Inflammatory macrophage (primary cell): Measurements from ENCODE around the gene C10orf95.
"Not testable (repeated sequence)": the region's sequence is repeated elsewhere in the genome, so short reads cannot be mapped to it uniquely, and the experiment has no call there.

Experiments
- DNase-seq, 2 donors: peaks; one replicate each; pipeline ENCODE4 v3.0.0-alpha.2; 2020 to 2022

Gene C10orf95

GRCh38 chr10:102463983-102464382, 12.6 kb upstream of the C10orf95 start:
- no peak for DNase-seq

- no peak for DNase-seq
Observed at GRCh38 chr10:102462512-102463054, 11.2 kb upstream of the C10orf95 start.

DNA sequence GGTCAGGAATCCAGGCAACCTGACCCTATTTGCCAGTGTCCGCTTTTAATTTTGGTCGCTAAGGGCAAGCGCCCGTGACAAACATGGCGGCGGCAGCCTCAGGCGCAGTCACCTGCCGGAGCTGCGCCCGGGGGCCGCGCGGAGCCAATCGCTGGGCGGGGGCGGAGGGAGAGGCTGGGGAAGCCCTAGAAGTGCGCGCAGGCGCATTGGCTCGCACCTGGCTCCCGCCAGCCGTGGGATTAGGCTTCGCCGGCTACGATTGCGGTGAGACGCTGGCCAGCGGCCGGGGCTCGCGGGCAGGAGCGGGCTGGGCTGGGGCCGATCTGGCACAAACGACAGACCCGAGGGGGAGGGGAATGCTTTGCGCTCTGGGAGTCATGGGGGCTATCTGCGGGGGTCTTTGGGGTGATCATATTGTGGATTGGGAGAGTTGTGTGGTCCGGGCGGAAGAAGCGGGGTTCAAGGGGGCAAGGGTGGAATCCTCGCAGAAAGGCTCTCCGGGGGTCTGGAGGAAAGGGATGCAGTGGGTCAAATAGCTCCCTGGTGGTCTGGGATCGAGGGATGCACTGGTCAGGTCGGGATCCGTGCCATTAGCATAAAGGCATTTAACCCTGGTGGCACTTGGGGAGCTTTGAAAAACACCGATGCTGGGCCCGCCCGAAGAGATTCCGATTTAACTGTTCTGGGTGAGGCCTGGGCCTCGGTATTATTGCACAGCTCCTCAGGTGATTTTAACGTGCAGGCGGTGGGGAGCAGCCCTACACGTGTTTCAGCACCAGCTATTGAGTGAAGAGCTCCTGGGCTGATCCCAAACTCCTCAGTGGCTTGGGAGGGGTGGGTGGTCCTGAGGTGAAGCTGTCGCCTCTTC, 10.1 kb upstream of the C10orf95 start:
- peak; percentile 83 to 90 for DNase-seq

DNA sequence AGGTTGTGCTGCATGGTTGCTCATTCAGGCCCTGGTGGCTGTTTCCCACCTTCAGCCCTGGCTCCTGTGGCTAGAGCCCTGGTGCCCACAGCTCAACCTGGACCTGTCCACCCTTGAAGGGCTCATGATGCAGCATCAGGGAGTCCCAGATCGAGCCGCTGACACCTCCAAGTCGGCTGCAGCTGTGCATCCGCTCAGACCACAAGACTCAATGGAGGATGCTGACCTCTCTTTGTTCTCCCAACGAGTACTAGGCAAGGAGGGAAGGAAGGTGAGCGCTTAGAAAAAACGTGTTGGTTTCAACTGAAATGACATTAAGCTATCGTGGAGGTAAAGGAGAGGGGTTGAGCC, 9.5 kb upstream of the C10orf95 start:
- no peak for DNase-seq

GRCh38 chr10:102458656-102459055, 7.3 kb upstream of the C10orf95 start:
- DNase-seq: no peak

GRCh38 chr10:102457591-102458150, 6.3 kb upstream of the C10orf95 start:
- DNase-seq: no peak

GRCh38 chr10:102455893-102456471, 4.6 kb upstream of the C10orf95 start:
- peak; percentile 80 to 89 for DNase-seq

DNA sequence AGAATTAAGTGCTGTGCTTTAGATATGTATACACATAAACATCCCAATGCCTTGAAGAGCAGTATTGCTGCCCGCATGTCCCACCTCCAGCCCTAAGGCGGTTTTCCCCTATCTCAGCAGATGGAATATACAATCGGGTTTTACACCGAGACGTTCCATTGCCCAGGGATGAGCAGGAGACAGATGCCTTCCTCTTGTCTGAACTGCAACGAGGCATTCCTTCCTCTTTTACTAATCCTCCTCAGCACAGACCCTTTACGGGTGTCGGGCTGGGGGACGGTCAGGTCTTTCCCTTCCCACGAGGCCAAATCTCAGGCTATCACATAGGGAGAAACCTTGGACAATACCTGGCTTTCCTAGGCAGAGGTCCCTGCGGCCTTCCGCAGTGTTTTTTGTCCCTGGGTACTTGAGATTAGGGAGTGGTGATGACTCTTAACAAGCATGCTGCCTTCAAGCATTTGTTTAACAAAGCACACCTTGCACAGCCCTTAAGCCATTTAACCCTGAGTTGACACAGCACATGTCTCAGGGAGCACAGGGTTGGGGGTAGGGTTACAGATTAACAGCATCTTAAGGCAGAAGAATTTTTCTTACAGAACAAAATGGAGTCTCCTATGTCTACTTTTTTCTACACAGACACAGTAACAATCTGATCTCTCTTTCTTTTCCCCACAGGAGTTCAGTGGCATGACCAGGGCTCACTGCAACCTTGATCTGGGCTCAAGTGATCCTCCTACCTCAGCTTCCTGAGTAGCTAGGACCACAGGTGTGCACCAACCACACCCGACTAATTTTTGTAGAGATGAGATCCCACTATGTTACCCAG, 3.5 kb upstream of the C10orf95 start:
- not testable (repeated sequence) for DNase-seq

GRCh38 chr10:102453502-102453901, 2.2 kb upstream of the C10orf95 start:
- DNase-seq: peak in 1 of 2 donors; percentile 20

GRCh38 chr10:102452672-102453340, 1.5 kb upstream of the C10orf95 start:
- DNase-seq: peak; percentile 91 to 94

DNA sequence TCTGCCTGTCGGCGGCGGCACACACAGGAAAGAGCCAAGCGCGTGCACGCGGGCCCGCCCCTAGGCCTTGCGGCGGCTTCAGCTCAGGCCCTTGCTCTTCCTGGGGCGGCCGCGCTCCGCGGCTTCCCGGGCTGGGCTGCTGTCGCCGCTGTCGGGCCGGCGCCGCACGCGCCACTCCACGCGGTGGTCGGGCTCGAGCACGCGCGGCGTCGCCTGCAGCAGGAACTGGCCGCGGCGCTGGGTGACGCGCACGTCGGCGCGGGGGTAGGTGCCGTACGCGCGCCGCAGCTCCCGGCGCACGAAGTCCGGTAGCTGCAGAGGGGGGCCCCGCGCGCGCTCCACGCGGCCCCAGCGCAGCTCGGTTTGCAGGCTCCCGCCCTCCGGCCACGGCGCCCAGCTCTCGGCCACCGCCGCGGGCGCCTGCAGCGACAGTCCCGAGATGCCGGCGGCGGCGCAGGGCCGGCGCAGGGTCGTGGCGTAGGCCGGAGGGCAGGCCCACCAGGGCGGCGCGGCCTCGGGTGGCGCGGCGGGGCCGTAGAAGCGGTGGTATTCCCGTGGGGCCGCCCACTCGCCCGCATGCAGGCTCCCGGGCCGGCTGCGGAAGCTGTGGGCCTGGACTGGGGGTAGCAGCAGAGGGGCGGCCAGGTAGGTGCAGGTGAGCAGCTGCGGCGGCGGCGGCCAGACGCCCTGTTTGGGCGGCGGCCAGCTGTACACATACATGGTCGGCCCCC, 804 bp downstream of the C10orf95 start:
- DNase-seq: peak; percentile 87 to 93

GRCh38 chr10:102450124-102450373, 1.3 kb downstream of the C10orf95 start:
- no peak for DNase-seq

DNA sequence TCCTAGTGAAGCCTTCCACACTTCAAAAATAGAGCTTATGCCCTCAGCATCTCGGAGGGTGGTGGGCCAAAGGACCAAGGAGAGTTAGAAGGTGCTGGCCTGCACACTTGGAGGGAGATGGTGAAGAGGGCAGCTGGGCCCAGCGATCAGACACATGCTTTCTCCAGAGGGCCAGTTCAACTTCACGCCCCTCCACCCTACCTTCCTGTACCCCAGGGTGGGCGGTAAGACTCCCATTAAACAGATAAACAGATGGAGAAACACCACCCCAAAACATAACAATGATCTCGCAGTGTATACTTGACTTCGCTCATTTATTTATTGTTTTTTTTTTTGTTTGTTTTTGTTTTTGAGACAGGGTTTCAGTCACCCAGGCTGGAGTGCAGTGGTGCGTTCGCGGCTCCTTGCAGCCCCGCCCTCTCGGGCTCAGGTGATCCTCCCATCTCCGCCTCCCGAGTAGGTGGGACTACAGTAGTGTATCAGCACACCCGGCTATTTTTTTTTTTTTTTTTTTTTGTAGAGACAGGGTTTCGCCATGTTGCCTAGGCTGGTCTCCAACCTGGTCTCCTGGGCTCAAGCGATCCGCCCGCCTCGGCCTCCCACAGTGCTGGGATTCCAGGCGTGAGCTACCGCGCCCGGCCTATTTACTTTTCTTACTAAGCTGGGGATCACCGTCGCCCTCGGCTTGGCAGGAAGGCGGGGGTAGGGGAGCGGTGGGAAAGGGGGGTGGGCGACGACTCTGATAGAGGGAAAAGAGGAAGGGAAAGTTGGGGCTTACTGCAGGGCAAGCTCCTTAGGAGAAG, 1.8 kb downstream of the C10orf95 start:
- DNase-seq: peak; percentile 30 to 59

- peak in 1 of 2 donors; percentile 77 for DNase-seq
Observed at GRCh38 chr10:102444851-102445250, 6.5 kb downstream of the C10orf95 start.

GRCh38 chr10:102438374-102438773, 13.0 kb downstream of the C10orf95 start:
- DNase-seq: no peak

DNA sequence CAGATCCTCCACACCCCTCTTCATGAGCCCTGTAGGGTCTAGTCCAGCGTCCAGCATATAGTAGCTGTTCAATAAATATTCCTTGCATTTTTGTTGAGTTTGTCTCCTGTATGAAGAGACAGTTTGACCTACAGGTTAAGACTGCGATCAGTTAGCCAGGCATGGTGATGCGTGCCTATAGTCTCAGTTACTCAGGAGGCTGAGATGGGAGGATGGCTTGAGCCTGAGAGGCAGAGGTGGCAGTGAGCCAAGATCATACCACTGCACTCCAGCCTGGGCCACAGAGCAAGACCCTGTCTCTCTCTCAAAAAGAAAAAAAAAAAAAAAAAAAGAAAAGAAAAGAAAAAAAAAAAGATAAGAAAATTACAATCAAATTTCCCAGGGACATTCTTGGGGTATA, 13.8 kb downstream of the C10orf95 start:
- DNase-seq: no peak

DNA sequence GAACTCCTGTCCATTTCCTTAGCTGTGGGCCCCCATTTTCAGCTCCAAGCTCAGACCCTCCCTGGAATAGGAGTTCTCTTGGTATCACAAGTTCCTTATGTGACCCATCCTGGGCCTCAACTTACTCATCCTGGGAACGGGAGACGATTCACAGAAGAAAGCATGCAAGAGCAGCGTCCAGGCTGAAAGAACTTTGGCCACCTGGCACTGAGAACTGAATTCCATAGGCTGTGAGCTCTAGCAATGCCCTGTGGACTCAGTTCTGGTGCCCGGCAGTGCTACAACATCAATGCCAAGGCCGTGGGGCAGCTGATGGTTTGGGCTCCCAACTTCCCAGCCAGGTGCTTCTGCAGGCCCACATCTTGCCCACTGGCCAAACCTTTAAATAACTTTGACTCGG, 15.0 kb downstream of the C10orf95 start:
- DNase-seq: no peak

DNA sequence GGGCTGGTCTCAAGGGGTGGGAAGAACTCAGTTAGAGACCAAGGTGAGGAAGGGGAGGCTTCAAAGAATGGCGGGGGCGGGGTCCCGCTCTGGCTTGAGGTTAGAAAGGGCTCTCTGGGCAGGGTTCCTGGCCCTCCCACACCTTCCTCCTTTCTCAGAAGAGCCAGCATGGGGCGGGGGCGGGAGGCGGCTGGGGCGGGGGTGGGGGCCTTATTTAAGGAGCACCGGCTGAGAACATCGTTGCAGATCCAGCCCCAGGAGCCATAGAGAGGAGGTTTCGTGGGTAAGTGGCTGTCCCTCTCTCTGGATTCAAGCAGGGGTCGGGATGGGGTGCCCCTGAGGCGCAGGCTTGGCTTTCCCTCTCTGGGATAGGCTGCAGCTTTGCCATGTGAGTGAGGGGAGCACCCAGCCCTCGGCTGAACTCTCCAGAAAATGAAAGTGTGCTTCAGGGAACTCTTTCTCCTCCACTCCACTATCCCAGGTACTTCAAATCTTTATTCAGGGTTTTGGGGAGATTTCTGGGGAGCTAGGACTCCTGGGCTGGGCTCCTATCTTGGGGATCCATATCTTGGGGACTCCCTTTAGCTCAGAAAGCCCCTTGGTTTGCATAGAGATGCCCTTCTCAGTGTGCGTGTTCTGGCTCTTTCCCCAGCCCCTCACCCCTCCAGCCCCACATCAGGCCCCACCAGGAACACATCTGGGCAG, 15.7 kb downstream of the C10orf95 start:
- DNase-seq: peak; percentile 58 to 81

DNA sequence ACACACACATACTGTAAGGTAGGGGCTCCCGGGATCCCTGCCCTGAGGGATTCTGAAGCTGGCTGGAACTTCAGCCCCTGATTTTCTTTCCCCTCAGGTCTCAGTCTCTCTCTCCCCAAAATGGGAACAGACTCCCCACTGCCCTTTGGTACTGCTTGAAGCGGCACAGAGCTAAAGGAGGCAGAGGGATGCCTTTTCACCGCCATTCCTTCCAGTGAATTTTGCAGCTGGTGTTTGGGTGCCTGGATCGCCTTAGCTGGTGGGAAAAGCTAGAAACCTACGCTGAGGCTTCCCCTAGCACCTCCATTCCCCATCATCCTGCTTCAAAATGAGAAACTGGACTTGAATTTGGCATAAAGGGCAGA, 16.2 kb downstream of the C10orf95 start:
- no peak for DNase-seq
